Transverse colon (tissue), 4 donors: ENCODE results near the gene ECSIT. TPM values are rescaled to one million over a fixed set of nuclear protein-coding genes. Genes with fewer than 3 reads are reported as not detected.
A peak's percentile ranks its signal among the peaks of the same experiment; 100 is the strongest.
"Not testable (repeated sequence)": the region's sequence is repeated elsewhere in the genome, so short reads cannot be mapped to it uniquely, and the experiment has no call there.

Experiments used
- DNase-seq: peaks from one replicate; pipeline ENCODE4 v3.0.0-alpha.2; 2019
- H3K27ac ChIP-seq, 4 donors: fragments of 200-600 bp; sonication (generic); 2 replicates each; pipeline ENCODE4 v1.5.1; 2016 to 2018; ENCODE audit warnings: inconsistent platforms in 4 of 4
- H3K27me3 ChIP-seq: fragments of 200-600 bp; sonication (generic); 2 replicates; pipeline ENCODE4 v1.5.1; 2017; ENCODE audit warnings: inconsistent platforms
- H3K36me3 ChIP-seq, 4 donors: fragments of 200-600 bp; sonication (generic); 2 replicates each; pipeline ENCODE4 v1.5.1; 2017 to 2019; ENCODE audit warnings: inconsistent platforms in 4 of 4
- H3K4me1 ChIP-seq, 4 donors: fragments of 200-600 bp; sonication (generic); 2 replicates each; pipeline ENCODE4 v1.5.1; 2017 to 2020; ENCODE audit warnings: inconsistent platforms in 4 of 4
- H3K4me3 ChIP-seq, 4 donors: fragments of 200-600 bp; sonication (generic); 1 replicate in 1 of 4; 2 replicates in 3 of 4; pipeline versions ENCODE4 v1.5.1 to v1.6.1; 2017 to 2019; ENCODE audit warnings: inconsistent platforms in 4 of 4
- H3K9me3 ChIP-seq, 2 donors: fragments of 200-600 bp; sonication (generic); 2 replicates each; pipeline ENCODE4 v1.5.1; 2017 to 2019; ENCODE audit warnings: inconsistent platforms in 2 of 2
- EP300 ChIP-seq: sonication (generic); formaldehyde crosslinking; IDR thresholded peaks from one replicate; pipeline ENCODE4 v1.6.1; 2017; ENCODE audit warnings: antibody characterized with exemption, low read depth
- POLR2A ChIP-seq: fragments of 450-650 bp; IDR thresholded peaks from one replicate; pipeline ENCODE4 v1.6.1; 2016; ENCODE audit warnings: antibody characterized with exemption, mild to moderate bottlenecking, moderate library complexity
- POLR2AphosphoS5 ChIP-seq, 3 donors: sonication (generic); formaldehyde crosslinking; IDR thresholded peaks; one replicate each; pipeline ENCODE4 v1.6.1; 2016; ENCODE audit warnings: antibody characterized with exemption in 3 of 3
- WGBS, 2 donors: methylation state at CpG; one replicate each; pipeline ENCODE4 v1.1.5; 2018; ENCODE audit warnings: low coverage in 1 of 2; 5-methylcytosine and 5-hydroxymethylcytosine counted together
- in situ Hi-C, 4 donors: fragments of 200-750 bp; cut with MboI; loops; one replicate each; pipeline versions ENCODE4 v1.15.0 to v1.15.1; 2017; ENCODE audit warnings: low sequenced_read_pairs in 3 of 4, low pct_ligation_motif_present in 1 of 4, low pct_unique_long_range_greater_than_20kb in 1 of 4
- intact Hi-C: fragments of 100-400 bp; cut with DNase I; formaldehyde crosslinking; loops from one replicate; pipeline ENCODE4 v1.15.1; 2023; ENCODE audit warnings: low total_unique reads
- total RNA-seq, 4 donors: library from RNA; depleted of rRNA; stranded (reverse); fragments of >200 nt; gene quantifications; one replicate each; pipeline ENCODE4 v1.1.0, GENCODE V29; 2016
- TF ChIP-seq, protein P1 (sequence below), 5 experiments: fragments of 200-600 bp in 3 of 5; fragments of 450-650 bp in 2 of 5; sonication (generic) in 3 of 5; IDR thresholded peaks; 1 replicate in 2 of 5; 2 replicates in 3 of 5; pipeline ENCODE4 v1.5.1; 2016 to 2017; ENCODE audit warnings: antibody characterized with exemption in 5 of 5, inconsistent platforms in 3 of 5, mild to moderate bottlenecking in 2 of 5, moderate library complexity in 1 of 5

Gene ECSIT, protein sequence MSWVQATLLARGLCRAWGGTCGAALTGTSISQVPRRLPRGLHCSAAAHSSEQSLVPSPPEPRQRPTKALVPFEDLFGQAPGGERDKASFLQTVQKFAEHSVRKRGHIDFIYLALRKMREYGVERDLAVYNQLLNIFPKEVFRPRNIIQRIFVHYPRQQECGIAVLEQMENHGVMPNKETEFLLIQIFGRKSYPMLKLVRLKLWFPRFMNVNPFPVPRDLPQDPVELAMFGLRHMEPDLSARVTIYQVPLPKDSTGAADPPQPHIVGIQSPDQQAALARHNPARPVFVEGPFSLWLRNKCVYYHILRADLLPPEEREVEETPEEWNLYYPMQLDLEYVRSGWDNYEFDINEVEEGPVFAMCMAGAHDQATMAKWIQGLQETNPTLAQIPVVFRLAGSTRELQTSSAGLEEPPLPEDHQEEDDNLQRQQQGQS
- total RNA-seq: 10 to 100 TPM; 20.9 to 63.4 (median 39.1) TPM

DNA sequence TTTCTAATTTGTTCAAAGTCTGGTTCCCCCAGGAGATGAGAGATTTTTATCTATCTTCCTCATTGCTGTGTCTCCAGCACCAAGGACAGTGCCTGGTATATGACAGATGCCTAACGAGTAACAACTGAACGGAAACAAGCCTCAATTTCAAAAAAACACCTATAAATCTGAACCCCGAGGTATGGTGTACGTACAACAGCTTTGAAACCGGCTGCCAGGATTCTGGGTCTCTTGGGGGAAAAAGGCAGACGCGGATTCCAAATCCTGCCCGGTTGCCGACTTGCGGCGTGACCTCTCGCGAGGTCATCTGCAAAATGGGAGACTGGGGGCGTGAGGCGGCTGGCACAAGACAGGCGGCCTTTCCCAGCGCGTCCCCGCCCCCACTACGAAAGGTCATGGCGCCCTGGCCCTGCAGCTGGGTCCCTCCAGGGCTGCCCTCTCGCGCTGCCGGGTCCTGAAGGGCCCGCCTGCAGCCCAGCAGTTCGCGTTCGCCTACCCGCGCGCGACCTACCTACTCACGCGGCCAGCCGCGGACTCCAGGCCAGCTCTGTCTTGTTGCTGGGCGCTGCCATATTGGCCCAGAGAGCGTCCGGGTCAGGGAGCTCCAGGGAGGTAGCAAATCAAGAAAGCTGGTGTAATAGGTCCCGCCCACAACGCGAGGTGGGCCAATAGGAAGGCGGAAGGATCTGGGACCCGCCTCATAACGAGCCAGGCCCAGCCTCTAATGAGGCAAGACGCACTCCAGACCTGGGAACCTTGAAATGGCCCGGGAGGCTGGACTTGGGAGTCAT lies at the start of gene ECSIT:
ECSIT (minus strand) TSS at position 584 of the 791 bp plus-strand sequence. CDS start 9,964 bp downstream, outside the sequence.
- Histone ChIP-seq H3K36me3 (no peaks in the 10 kb centered on the region), H3K27me3 (no peaks in the 10 kb centered on the region), H3K27ac (peak within 1 kb of the TSS; percentile 92 to 98 (median 94)), H3K4me3 (peak within 1 kb of the TSS; percentile 78 to 99 (median 90)), H3K4me1 (peaks cover 9 to 26% (median 15%) of the 10 kb centered on the region in 4 donors), H3K9me3 (no peaks in the 10 kb centered on the region)
- in situ Hi-C loops (no loop called here), intact Hi-C loops (no loop called here)
- DNase-seq: peak; percentile 98
- TF ChIP-seq POLR2AphosphoS5 (IDR thresholded peaks at IDR 0.05) (peak; percentile 36 to 76 (median 46)), EP300 (no peak), POLR2A (peak; percentile 42)
- TF ChIP-seq, protein P1, sequence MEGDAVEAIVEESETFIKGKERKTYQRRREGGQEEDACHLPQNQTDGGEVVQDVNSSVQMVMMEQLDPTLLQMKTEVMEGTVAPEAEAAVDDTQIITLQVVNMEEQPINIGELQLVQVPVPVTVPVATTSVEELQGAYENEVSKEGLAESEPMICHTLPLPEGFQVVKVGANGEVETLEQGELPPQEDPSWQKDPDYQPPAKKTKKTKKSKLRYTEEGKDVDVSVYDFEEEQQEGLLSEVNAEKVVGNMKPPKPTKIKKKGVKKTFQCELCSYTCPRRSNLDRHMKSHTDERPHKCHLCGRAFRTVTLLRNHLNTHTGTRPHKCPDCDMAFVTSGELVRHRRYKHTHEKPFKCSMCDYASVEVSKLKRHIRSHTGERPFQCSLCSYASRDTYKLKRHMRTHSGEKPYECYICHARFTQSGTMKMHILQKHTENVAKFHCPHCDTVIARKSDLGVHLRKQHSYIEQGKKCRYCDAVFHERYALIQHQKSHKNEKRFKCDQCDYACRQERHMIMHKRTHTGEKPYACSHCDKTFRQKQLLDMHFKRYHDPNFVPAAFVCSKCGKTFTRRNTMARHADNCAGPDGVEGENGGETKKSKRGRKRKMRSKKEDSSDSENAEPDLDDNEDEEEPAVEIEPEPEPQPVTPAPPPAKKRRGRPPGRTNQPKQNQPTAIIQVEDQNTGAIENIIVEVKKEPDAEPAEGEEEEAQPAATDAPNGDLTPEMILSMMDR (IDR thresholded peaks at IDR 0.05): no peak
- 0% methylated on average over 7 to 26 of the region's 47 CpGs for WGBS, 2 donors

- peaks cover 0 to 25% (median 13%) of the 10 kb centered on the region in 4 donors for H3K4me1 ChIP-seq
- 61% methylated on average over 17 of the region's 18 CpGs; no CpG with 5 or more reads in 1 of the 2 donors for WGBS, 2 donors
- TF ChIP-seq POLR2A (no peak), EP300 (no peak)
- intact Hi-C loops: no loop called here
- DNase-seq: no peak
- peak within 1 kb of the TSS; percentile 4 to 59 (median 32) for H3K4me3 ChIP-seq
- H3K9me3 ChIP-seq: no peaks in the 10 kb centered on the region
- in situ Hi-C loops: no loop called here
- H3K27ac ChIP-seq: peak within 1 kb of the TSS; percentile 39 to 72 (median 68)
- no peaks in the 10 kb centered on the region for H3K36me3 ChIP-seq
- H3K27me3 ChIP-seq: peaks cover 10% of the 10 kb centered on the region
Measured at GRCh38 chr19:11577451-11578257, 48.7 kb upstream of the ECSIT start, which contains the start of gene ACP5. TSS of gene ACP5 (minus strand) at chr19:11577645. CDS start at chr19:11577317, 328 bp downstream.

DNA sequence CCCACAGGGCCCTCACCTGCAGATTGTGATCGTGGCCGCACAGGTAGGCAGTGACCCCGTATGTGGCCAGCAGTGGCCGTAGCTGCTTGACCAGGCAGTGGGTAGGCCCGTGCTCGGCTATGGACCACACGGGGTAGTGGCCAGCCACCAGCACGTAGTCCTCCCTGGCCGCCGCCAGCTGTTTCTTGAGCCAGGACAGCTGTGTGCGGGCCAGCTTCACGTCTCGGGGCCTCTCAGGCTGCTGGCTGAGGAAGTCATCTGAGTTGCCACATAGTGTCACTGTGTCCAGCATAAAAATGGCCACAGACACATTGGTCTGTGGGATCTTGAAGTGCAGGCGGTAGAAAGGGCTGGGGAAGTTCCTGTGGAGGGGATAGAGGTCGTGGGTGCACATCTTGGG lies 47.3 kb upstream of the ECSIT start:
- peaks cover 10% of the 10 kb centered on the region for H3K27me3 ChIP-seq
- TF ChIP-seq POLR2AphosphoS5 (IDR thresholded peaks at IDR 0.05) (no peak), POLR2A (no peak), EP300 (no peak)
- TF ChIP-seq, protein P1 (IDR thresholded peaks at IDR 0.05): no peak
- no peaks in the 10 kb centered on the region for H3K36me3 ChIP-seq
- peak overlapping the region in 2 of 4 donors; percentile 8 to 16 for H3K27ac ChIP-seq
- no peak for DNase-seq
- 83% methylated on average over 15 of the region's 15 CpGs; no CpG with 5 or more reads in 1 of the 2 donors for WGBS, 2 donors
- H3K4me1 ChIP-seq: peaks cover 0 to 13% (median 10%) of the 10 kb centered on the region in 4 donors
- intact Hi-C loops: no loop called here
- H3K4me3 ChIP-seq: no peak overlapping the region
- no peaks in the 10 kb centered on the region for H3K9me3 ChIP-seq
- in situ Hi-C loops: no loop called here

DNA sequence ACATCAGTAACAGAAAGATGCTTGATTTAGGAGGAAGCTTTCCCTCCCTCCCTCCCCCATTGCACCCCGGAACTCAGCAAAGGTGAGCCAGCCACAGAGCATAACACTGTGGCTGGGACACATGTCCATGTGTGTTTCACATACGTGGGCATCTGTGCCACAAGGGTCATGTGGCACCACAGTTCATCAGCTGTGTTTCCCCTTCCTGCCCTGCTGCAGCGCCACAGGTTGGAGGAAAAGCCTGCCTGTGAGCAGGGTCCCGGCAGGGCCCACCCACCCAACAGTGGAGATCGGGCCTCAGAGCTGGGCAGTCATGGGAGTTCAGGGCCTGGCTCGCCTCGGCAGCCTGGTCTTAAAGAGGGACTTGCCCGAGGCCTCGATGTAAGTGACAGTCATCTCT lies 45.8 kb upstream of the ECSIT start:
- no peak for DNase-seq
- 69% methylated on average over 6 of the region's 9 CpGs; no CpG with 5 or more reads in 1 of the 2 donors for WGBS, 2 donors
- H3K9me3 ChIP-seq: no peaks in the 10 kb centered on the region
- in situ Hi-C loops (no loop called here), intact Hi-C loops (no loop called here)
- no peaks in the 10 kb centered on the region for H3K36me3 ChIP-seq
- H3K27ac ChIP-seq: no peak overlapping the region
- TF ChIP-seq EP300: no peak
- TF ChIP-seq POLR2A: no peak
- no peak for TF ChIP-seq POLR2AphosphoS5 (IDR thresholded peaks at IDR 0.05)
- TF ChIP-seq, protein P1 (IDR thresholded peaks at IDR 0.05): no peak
- H3K4me1 ChIP-seq: peaks cover 0 to 13% (median 10%) of the 10 kb centered on the region in 4 donors
- H3K27me3 ChIP-seq: peaks cover 10% of the 10 kb centered on the region
- no peak overlapping the region for H3K4me3 ChIP-seq

DNA sequence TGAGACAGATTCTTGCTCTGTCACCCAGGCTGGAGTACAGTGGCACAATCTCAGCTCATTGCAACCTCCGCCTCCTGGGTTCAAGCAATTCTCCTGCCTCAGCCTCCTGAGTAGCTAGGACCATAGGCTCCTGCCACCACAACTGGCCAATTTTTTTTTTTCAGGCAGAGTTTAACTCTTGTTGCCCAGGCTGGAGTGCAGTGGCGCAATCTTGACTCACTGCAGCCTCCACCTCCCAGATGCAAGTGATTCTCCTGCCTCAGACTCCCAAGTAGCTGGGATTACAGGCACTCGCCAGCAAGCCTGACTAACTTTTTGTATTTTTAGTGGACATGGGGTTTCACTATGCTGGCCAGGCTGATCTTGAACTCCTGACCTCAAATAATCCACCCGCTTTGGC lies 44.8 kb upstream of the ECSIT start:
- in situ Hi-C loops, H3K9me3 ChIP-seq, H3K4me3 ChIP-seq, H3K27ac ChIP-seq, H3K27me3 ChIP-seq, intact Hi-C loops, H3K36me3 ChIP-seq, DNase-seq, H3K4me1 ChIP-seq: not testable (repeated sequence)
- WGBS, 2 donors: 67 to 74% methylated on average over 3 to 4 of the region's 4 CpGs

GRCh38 chr19:11573354-11573753 lies 44.4 kb upstream of the ECSIT start:
- H3K27me3 ChIP-seq, H3K4me3 ChIP-seq, H3K27ac ChIP-seq, H3K9me3 ChIP-seq, intact Hi-C loops, H3K4me1 ChIP-seq, in situ Hi-C loops, H3K36me3 ChIP-seq, DNase-seq: not testable (repeated sequence)
- 61 to 78% methylated on average over 3 to 6 of the region's 6 CpGs for WGBS, 2 donors
